Measurements from ENCODE around the gene CSDE1. TPM values are rescaled to one million over a fixed set of nuclear protein-coding genes. Genes with fewer than 3 reads are reported as not detected.

CSDE1 gene
- total RNA-seq, 4 donors from 2014 or later, result 2,331 to 4,024 (median 3,697) TPM

GRCh38 chr1:114671011-114671938, 86.5 kb downstream of the CSDE1 start:
- peaks cover 15 to 42% of the 10 kb centered on the region in 2 donors for H3K4me1 ChIP-seq
- peak overlapping the region in 1 of 4 donors; percentile 90 for H3K4me3 ChIP-seq
- peak overlapping the region; percentile 89 to 100 (median 96) for H3K27ac ChIP-seq
- DNase-seq (no peak), ATAC-seq (no peak)
- no peak for TF ChIP-seq POLR2A (IDR thresholded peaks at IDR 0.05)
- peak; percentile 14 to 47 (median 24) for TF ChIP-seq CTCF (IDR thresholded peaks at IDR 0.05 in 4 of 5, conservative IDR thresholded peaks at IDR 0.05 in 1 of 5)
- no peaks in the 10 kb centered on the region for H3K27me3 ChIP-seq
- intact Hi-C loops (cut with DNase I; ENCODE audit: low total_unique reads), result loop anchor here (5.0 to 10.0 kb wide), 3 partner anchors 89 to 1084 kb away; partner anchors contain the start of genes AP4B1 and BCAS2
- H3K9me3 ChIP-seq, result no peaks in the 10 kb centered on the region
- in situ Hi-C loops (cut with MboI; ENCODE audit: low sequenced_read_pairs in 4 of 4), result loop anchor here in 1 of 4 donors (10.0 kb wide), 1 partner anchor 74 kb away; no protein-coding TSS in a partner anchor
- H3K36me3 ChIP-seq, result peaks cover 0 to 40% of the 10 kb centered on the region in 2 donors

GRCh38 chr1:114670083-114671010, 87.4 kb downstream of the CSDE1 start:
- peak overlapping the region; percentile 65 to 93 (median 91) for H3K4me3 ChIP-seq
- TF ChIP-seq CTCF (IDR thresholded peaks at IDR 0.05 in 4 of 5, conservative IDR thresholded peaks at IDR 0.05 in 1 of 5) (peak in 2 of 5 experiments; percentile 15 to 49), POLR2A (IDR thresholded peaks at IDR 0.05) (peak; percentile 86 to 95)
- peak; percentile 74 to 78 for ATAC-seq
- in situ Hi-C loops (cut with MboI; ENCODE audit: low sequenced_read_pairs in 4 of 4) (loop anchor here in 1 of 4 donors (10.0 kb wide), 1 partner anchor 74 kb away; no protein-coding TSS in a partner anchor), intact Hi-C loops (cut with DNase I; ENCODE audit: low total_unique reads) (loop anchor here (1.0 to 10.0 kb wide), 4 partner anchors 87 to 1084 kb away; partner anchors contain the start of genes AP4B1, BCAS2 and CSDE1)
- H3K9me3 ChIP-seq, result no peaks in the 10 kb centered on the region
- H3K4me1 ChIP-seq, result peaks cover 15 to 40% of the 10 kb centered on the region in 2 donors
- H3K27me3 ChIP-seq, result no peaks in the 10 kb centered on the region
- H3K36me3 ChIP-seq, result peaks cover 0 to 31% of the 10 kb centered on the region in 2 donors
- peak overlapping the region; percentile 89 to 100 (median 96) for H3K27ac ChIP-seq
- DNase-seq, result peak; percentile 95 to 97

- TF ChIP-seq POLR2A (IDR thresholded peaks at IDR 0.05), result peak in 1 of 2 donors; percentile 86
- peak in 2 of 5 experiments; percentile 4 to 8 for TF ChIP-seq CTCF (IDR thresholded peaks at IDR 0.05 in 4 of 5, conservative IDR thresholded peaks at IDR 0.05 in 1 of 5)
- Histone ChIP-seq H3K9me3 (no peaks in the 10 kb centered on the region), H3K36me3 (peaks cover 0 to 24% of the 10 kb centered on the region in 2 donors), H3K4me1 (peaks cover 15 to 38% of the 10 kb centered on the region in 2 donors), H3K27ac (peak within 1 kb of the TSS; percentile 89 to 100 (median 96)), H3K27me3 (no peaks in the 10 kb centered on the region), H3K4me3 (peak within 1 kb of the TSS; percentile 65 to 93 (median 91))
- ATAC-seq, result peak; percentile 23 to 43
- intact Hi-C loops (cut with DNase I; ENCODE audit: low total_unique reads), result loop anchor here (1.0 to 10.0 kb wide), 6 partner anchors 87 to 1085 kb away; partner anchors contain the start of genes AP4B1, BCAS2, CSDE1 and TRIM33
- peak in 1 of 2 donors; percentile 16 for DNase-seq
- in situ Hi-C loops (cut with MboI; ENCODE audit: low sequenced_read_pairs in 4 of 4), result loop anchor here in 1 of 4 donors (10.0 kb wide), 1 partner anchor 75 kb away; no protein-coding TSS in a partner anchor
These were observed 88.2 kb downstream of the CSDE1 start, which contains the start of gene DENND2C for GRCh38 chr1:114669562-114670082. DENND2C (minus strand) TSS chr1:114670049; CDS start chr1:114625984, 44,065 bp downstream.

Data from gastrocnemius medialis (tissue), 4 donors.